Measurements from ENCODE around the gene AHDC1.
"Not testable (repeated sequence)": the region's sequence is repeated elsewhere in the genome, so short reads cannot be mapped to it uniquely, and the experiment has no call there.

AHDC1 gene

GRCh38 chr1:27562534-27563340 is 41.2 kb downstream of the AHDC1 start:
- no peak for DNase-seq

GRCh38 chr1:27562021-27562420 is 41.9 kb downstream of the AHDC1 start:
- DNase-seq, result no peak

DNA sequence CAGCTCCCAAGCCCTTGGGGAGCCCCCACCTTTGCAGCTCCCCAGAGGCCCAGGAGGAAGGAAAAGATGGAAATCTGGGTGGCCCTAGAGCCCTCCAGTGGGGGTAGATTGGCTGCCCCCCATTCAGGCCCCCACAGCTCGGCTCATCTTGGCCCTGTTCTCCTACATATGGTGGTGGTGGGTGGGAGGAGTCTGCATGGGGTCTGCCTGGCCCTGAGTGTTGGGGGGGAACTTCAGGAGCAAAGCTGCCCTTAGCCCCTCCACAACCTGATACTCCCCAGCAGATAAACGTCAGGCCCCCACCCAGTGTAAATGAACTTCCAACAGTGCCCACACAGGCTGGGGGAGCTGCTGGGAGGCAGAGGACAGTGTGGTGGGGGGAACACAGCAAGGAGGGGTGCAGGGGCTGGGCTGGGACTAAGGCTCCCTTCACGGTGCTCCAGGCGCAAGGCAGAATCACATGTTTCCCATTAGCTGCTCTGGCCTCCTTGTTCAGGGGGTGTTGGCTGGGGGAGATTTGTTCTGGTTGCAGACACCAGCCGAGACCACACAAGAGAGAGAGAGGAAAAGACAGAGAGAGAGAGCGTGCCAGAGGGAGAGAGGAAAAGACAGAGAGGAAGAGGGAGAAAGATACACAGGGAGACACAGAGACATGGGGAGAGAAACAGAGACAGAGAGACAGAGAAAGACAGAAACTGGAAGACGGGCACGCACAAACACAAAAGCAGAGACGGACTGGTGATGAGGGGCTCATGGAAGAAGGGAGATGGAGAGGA is 42.6 kb downstream of the AHDC1 start:
- no peak for DNase-seq

DNA sequence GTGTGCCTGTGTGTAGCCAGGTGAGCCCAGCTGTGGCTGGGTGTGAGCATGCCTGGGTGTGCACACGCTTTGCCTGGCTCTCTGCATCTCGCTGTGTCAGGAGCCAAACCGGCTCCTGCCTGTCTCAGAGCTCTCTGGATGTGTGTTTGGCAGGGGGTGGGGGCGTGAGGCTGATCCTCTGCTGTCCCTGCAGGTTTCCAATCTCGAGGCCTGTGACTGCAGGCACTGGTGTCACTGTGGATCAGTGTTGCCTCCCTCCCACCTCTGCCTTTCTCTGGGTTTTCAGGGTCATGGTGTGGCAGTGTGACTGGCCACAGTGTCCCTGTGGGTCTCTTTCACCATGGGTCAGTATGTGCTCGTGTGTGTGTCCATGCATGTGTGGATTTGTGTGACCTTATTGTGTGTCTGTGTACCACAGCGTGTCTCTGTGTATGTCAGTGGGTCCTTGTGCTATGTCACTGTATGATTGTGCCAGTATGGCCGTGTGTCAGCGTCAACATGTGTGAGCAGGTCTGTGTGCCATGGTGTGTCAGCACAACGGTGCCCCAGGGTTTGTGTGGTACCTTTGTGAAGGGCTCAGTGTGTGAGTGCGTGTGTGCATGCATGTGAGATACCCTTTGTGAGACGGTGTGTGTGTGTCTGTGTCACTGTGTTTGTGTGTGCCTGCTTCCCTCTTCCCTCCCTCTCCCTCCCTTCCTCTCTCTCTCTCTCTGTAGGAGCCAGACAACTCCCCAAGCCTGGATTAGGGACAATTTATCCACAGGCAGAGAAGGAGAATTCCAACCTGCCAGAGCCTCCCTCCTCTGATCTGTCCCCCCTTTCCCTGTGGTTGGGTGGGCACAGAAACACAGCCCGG is 43.4 kb downstream of the AHDC1 start:
- no peak for DNase-seq

- no peak for DNase-seq
Measured at GRCh38 chr1:27559466-27560030, 44.4 kb downstream of the AHDC1 start.

GRCh38 chr1:27557596-27558340 is 46.2 kb downstream of the AHDC1 start:
- DNase-seq, result no peak

GRCh38 chr1:27556781-27557595 is 47.0 kb downstream of the AHDC1 start:
- peak; percentile 72 for DNase-seq

DNA sequence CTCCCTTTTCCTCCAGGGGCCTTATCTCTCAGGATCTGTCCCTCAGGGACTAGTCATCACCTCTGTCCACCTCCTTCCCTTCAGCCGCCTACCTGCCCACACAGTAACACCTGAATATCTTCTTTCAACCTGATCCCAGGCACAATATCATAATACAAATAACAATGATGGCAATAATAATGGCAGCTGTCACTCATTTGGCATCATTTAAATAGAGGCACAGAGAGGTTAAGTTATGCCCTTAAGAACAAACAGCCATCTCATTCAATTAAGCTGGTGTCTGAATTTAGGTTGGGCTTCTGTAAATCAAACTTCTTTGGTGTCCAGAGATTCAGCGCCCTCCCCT is 47.5 kb downstream of the AHDC1 start:
- no peak for DNase-seq

DNA sequence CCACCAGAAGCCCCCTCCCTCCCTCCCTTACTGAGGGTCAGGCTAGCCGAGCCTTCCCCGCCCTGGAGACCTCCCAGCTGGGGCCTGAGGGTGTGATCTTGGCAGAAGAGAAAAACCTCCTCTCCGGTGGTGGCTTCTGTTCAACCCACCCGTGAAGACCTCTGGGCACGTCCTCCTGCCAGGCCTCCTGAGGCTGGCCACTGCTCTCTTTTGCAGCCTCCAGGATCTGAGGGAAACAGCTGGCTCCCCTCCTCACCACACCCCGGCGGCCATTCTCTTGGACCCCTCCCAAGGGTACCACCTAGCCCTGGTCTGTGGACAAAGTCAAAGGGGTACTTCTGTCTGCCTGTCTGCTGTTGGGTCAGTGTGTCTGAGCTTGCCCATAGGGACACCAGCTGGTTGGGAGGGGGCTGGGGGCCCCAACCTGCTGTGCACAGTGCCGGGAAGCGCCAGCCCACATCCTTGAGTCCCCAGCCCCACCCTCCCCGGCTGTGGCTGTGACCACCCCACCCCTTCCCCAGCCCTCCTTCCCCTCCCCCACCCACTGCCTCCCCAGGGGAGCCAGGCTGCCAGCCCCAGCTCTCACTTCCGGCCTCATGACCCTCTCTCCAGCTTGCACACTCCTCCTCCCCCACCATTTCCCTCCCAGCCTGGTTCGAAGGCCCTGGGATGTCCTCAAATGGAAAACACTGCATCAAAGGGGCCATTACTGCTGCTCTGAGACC is 48.1 kb downstream of the AHDC1 start:
- DNase-seq, result no peak

DNA sequence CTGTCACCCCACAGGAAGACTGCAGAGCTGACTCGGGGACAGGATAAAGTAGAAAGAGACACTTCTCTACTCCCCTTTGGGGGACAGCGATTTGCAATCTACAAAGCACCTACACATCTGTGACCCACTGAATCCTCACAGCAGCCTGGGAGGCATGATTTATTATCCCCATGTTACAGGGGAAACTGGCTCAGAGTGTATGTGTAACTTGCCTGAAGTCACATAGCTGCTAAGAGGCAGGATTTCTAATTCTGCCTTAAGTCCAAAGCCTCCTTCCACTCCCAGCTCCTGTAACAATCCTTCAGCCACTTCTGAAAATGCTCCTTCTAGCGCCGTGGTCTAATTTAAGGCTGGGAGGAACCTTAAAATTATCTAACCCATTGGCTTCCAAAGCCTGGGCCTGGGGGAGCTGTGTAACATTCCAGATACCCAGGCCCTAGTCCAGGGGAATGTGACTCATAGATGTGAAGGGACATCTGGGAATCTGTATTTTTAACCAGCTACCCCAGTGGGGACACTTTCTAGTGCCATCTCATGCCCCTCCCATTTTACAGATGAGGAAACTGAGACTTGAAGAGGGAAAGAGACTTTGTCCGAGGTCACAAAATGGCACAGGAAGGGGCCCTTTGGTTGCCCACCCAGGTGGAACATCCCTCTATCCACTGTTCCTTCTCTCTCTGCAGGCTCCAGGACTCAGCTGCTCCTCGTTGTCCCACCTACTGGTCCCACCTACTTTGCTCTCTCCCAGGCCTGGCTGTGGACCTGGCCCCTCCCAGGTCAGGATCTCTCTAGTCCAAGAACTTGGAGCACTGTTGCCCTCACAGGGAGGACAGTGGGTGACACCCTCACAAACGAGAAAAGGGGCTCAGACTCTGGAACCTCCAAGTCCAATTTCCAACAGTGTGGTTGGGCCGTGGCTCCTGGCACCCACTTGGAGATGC is 48.9 kb downstream of the AHDC1 start:
- DNase-seq, result no peak

DNA sequence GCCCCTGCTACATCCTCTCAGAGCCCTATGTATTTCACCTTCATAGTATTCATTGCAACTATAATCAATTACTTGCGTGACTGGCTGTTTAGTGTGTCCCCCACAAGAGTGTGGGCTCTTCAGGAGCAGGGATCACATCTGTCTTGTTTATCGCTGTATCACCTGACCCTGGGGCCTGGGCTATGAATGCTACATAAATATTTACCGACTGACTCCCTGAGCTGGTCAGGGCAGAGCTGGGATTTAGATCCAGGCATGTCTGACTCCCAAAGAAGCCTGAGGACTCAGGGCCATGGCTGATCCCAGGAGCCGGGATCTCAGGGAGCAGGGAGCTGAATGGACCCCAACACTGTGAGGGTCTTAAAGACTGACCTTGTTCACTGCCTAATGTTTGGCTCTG is 49.7 kb downstream of the AHDC1 start:
- no peak for DNase-seq

DNA sequence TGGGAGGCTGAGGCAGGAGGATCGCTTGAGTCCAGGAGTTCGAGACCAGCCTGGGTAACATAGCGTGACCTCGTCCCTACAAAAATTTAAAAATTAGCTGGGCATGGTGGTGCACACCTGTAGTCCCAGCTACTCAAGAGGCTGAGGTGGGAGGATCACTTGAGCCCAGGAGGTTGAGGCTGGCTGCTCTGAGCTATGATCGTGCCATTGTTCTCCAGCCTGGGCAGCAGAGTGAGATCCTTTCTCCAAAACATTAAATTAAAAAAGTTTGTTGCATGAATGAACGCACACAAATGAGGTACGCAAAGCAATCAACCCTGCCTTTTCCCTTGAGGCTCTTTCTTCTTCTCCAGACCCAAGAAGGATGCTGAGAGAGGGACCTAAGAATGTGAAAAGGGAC is 50.1 kb downstream of the AHDC1 start:
- DNase-seq, result not testable (repeated sequence)

- no peak for DNase-seq
Measured at GRCh38 chr1:27552911-27553420, 51.0 kb downstream of the AHDC1 start.

- no peak for DNase-seq
Measured at GRCh38 chr1:27551953-27552312, 52.0 kb downstream of the AHDC1 start.

DNA sequence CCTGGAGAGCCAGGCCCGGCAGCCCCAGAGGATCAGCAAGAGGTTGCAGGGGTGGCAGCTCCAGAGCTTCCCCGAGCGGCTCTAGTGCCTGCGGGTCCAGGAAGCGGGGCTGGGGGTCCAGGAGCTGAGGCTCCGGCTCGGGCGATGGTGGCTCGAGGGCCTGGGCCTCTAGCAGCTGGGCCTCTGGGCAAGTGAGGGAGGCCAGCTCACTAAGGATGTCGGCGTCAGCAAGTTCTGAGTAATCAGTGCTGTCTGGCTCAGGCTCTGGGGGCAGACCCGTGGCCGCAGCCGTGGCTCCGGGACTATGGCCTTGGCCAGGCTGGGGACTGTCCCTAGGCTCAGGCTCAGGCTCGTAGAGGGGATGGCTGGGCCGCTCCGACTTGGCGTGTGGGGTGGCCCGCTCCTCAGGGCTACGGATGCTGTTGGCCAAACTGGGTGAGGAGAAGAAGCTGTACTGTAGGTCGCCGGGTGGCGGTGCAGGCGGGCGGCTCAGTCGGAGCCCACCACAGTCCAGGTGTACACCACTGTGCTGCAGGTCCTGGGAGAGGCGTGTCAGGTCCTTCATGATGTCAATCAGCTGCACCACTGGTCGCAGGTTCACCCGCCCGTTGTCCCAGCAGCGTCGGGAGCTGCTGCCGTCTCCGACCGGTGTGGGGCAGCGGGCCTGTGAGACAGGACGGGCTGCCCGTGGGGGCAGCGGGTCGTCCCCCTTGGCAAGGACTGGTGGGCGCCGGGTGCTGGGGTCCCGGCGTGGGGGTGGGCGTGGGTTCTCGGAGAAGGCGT is 52.6 kb downstream of the AHDC1 start:
- no peak for DNase-seq

DNA sequence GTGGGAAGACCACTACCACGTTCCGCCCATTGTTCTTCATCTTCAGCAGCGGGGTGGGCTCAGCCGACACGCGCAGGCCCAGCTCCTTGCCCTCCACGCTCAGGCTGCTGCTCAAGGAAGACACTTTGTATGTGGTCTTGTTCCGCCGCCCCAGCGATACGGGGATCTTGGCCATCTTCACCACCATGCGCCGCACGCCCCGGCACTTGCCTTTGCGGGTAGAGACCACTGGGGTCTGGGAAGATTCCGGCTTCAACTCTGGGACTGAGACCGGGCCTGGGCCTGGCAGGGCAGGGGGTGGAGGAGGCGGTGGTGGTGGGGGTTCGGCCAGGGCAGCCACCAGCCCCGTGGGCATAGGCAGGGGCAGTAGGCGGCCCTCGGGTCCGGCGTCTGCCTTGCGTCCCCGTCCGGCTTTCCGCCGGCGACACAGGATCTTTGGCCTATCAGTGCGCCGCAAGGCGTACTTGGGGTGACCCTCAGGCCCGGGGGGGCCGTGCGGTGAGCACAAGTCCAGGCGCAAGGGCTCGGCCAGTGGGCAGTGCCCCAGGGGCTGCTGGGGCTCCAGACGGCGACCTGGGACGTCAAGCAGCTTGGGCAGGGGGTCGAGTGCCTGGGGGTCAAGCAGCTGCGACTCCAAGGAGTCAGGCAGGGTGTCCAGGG is 53.3 kb downstream of the AHDC1 start:
- no peak for DNase-seq

GRCh38 chr1:27549807-27550408 is 54.0 kb downstream of the AHDC1 start:
- DNase-seq, result no peak
